ENCODE measurements around the gene CHERP. TPM values are rescaled to one million over a fixed set of nuclear protein-coding genes. Genes with fewer than 3 reads are reported as not detected.
A peak's percentile ranks its signal among the peaks of the same experiment; 100 is the strongest.

CHERP gene, protein sequence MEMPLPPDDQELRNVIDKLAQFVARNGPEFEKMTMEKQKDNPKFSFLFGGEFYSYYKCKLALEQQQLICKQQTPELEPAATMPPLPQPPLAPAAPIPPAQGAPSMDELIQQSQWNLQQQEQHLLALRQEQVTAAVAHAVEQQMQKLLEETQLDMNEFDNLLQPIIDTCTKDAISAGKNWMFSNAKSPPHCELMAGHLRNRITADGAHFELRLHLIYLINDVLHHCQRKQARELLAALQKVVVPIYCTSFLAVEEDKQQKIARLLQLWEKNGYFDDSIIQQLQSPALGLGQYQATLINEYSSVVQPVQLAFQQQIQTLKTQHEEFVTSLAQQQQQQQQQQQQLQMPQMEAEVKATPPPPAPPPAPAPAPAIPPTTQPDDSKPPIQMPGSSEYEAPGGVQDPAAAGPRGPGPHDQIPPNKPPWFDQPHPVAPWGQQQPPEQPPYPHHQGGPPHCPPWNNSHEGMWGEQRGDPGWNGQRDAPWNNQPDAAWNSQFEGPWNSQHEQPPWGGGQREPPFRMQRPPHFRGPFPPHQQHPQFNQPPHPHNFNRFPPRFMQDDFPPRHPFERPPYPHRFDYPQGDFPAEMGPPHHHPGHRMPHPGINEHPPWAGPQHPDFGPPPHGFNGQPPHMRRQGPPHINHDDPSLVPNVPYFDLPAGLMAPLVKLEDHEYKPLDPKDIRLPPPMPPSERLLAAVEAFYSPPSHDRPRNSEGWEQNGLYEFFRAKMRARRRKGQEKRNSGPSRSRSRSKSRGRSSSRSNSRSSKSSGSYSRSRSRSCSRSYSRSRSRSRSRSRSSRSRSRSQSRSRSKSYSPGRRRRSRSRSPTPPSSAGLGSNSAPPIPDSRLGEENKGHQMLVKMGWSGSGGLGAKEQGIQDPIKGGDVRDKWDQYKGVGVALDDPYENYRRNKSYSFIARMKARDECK
- total RNA-seq = 10 to 100 TPM; 64.1 to 93.0 TPM

- H3K9me3 Mint-ChIP-seq = no peaks in the 10 kb centered on the region
- peak within 1 kb of the TSS; percentile 73 to 91 for H3K27ac Mint-ChIP-seq
- H3K4me3 Mint-ChIP-seq = peak within 1 kb of the TSS; percentile 92
- peak; percentile 93 to 95 for ATAC-seq
- H3K36me3 Mint-ChIP-seq = no peaks in the 10 kb centered on the region
- DNase-seq (ENCODE audit: low spot score) = peak; percentile 95
- H3K4me1 Mint-ChIP-seq (ENCODE audit: low read depth in 2 of 2) = peaks cover 42 to 47% of the 10 kb centered on the region in 2 donors
- H3K27me3 Mint-ChIP-seq = no peaks in the 10 kb centered on the region
These were observed at the start of gene CHERP for GRCh38 chr19:16542045-16542909. TSS of gene CHERP (minus strand) at chr19:16542437. CDS start at chr19:16542378, 59 bp downstream.

DNA sequence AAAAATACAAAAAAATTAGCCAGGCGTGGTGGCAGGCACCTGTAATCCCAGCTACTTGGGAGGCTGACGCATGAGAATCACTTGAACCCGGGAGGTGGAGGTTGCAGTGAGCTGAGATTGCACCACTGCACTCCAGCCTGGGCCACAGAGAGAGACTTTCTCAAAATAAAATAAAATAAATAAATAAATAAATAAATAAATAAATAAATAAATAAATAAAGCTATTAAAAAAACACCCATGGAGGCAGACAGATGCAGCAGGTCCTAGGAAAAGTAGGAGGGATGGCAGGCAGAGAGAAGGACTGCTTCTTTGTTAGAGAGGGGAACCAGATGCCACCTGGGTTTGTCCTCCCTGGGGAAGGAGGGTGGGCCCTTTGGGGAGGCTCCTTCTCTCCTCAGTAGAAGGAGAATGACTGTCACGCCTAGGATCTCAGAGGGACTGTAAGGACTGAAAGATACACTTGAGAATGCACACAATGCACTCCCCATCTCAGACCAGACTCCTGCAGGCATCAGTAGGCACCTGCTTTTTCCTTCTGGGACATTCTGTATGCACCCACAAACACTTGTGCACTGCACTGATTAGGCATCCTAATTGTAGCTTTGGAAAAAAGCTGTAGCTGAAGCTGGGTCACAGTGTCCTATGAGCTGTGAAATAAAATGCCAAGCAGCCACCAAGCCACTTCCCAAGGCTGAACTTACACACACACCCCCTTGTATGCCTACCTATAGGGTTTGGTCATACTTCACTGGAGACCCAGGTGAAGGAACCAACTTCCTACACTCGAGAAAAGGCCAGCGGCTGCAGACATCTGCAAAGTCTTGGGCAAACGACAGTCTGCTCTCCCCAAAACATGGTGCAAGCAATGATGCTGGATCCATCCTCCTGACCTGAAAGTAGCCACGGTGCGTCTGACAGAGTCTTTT, 48.9 kb upstream of the CHERP start:
- Mint-ChIP-seq H3K9me3 (no peaks in the 10 kb centered on the region), H3K4me1 (ENCODE audit: low read depth in 2 of 2) (peaks cover 70 to 71% of the 10 kb centered on the region in 2 donors), H3K4me3 (no peak overlapping the region), H3K36me3 (no peaks in the 10 kb centered on the region), H3K27ac (no peak overlapping the region), H3K27me3 (no peaks in the 10 kb centered on the region)
- ATAC-seq (no peak), DNase-seq (ENCODE audit: low spot score) (no peak)

GRCh38 chr19:16589917-16590316, 47.7 kb upstream of the CHERP start:
- no peak overlapping the region for H3K27ac Mint-ChIP-seq
- no peak overlapping the region for H3K4me3 Mint-ChIP-seq
- H3K9me3 Mint-ChIP-seq = no peaks in the 10 kb centered on the region
- DNase-seq (ENCODE audit: low spot score) (no peak), ATAC-seq (no peak)
- H3K4me1 Mint-ChIP-seq (ENCODE audit: low read depth in 2 of 2) = peaks cover 70 to 71% of the 10 kb centered on the region in 2 donors
- no peaks in the 10 kb centered on the region for H3K36me3 Mint-ChIP-seq
- H3K27me3 Mint-ChIP-seq = no peaks in the 10 kb centered on the region

- H3K4me3 Mint-ChIP-seq = peak overlapping the region; percentile 80
- H3K36me3 Mint-ChIP-seq = no peaks in the 10 kb centered on the region
- no peak for DNase-seq (ENCODE audit: low spot score)
- peaks cover 67 to 72% of the 10 kb centered on the region in 2 donors for H3K4me1 Mint-ChIP-seq (ENCODE audit: low read depth in 2 of 2)
- H3K9me3 Mint-ChIP-seq = no peaks in the 10 kb centered on the region
- peak overlapping the region; percentile 71 to 82 for H3K27ac Mint-ChIP-seq
- no peaks in the 10 kb centered on the region for H3K27me3 Mint-ChIP-seq
- no peak for ATAC-seq
These were observed 46.8 kb upstream of the CHERP start for GRCh38 chr19:16588824-16589577.

- peak overlapping the region; percentile 71 to 82 for H3K27ac Mint-ChIP-seq
- DNase-seq (ENCODE audit: low spot score) (peak; percentile 72), ATAC-seq (peak; percentile 64 to 69)
- peak overlapping the region; percentile 80 for H3K4me3 Mint-ChIP-seq
- no peaks in the 10 kb centered on the region for H3K9me3 Mint-ChIP-seq
- peaks cover 66 to 71% of the 10 kb centered on the region in 2 donors for H3K4me1 Mint-ChIP-seq (ENCODE audit: low read depth in 2 of 2)
- no peaks in the 10 kb centered on the region for H3K36me3 Mint-ChIP-seq
- H3K27me3 Mint-ChIP-seq = no peaks in the 10 kb centered on the region
These were observed 45.9 kb upstream of the CHERP start for GRCh38 chr19:16587833-16588823.

DNA sequence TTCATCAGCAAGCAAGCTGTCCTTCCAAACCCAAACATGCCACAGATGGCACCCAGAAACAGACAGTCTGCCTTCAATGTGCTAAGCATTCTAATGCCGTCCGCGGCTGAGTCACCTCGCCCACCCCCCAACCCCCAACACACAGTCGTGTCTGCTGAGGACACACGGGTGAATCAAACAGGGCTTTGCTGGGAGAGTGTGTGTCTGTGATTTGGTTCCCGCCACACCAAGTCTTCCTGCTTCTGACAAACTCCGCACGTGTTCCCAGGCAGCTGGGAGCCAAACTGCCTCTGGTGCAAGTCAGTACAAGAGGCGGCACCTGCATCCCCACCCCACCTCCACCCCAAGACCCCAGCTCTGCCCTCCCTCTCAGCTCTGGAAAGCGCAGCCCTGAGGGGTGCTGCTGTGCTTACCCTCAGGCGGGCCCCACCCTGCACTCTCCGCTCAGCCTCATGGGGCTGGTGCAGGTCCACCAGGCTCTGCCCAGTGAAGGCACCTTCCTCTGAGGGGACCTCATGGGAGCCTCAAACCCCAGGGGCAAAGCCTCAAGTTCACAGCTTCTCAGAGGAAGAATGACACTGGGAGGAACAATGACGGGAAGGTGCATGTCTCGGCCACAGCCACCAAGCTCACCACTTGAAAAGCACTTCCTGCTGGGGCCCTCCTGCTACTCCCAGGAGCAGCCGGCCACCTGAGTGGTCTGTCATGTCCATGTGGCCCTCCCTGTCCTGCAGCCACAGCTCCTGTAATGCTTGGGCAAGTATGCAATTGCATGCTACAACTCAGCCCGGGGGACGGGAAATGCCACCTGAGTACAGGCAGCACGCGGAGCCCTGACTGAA, 45.0 kb upstream of the CHERP start:
- Mint-ChIP-seq H3K36me3 (no peaks in the 10 kb centered on the region), H3K4me3 (peak overlapping the region; percentile 80), H3K27me3 (no peaks in the 10 kb centered on the region), H3K27ac (peak overlapping the region; percentile 71 to 82), H3K4me1 (ENCODE audit: low read depth in 2 of 2) (peaks cover 68 to 71% of the 10 kb centered on the region in 2 donors), H3K9me3 (no peaks in the 10 kb centered on the region)
- ATAC-seq (peak; percentile 25 to 26), DNase-seq (ENCODE audit: low spot score) (no peak)

DNA sequence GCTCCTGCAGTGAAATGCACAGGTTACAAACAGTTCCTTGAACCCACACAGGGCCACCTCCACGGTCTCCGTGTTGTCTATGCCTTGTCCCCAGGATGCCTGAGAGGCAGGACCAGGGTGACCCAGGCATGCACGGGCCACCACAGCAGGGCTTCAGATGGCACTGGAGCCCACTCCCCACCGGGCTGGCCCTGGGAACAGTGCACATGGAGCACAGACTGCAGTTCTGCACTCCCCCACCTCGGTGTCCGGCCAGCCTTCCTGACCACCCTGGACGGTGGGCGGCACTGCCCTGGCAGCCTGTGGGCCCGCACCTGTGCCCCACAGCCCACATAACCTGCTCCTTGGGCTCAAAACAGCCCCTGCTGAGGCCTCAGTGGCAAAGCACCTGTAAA, 44.2 kb upstream of the CHERP start:
- ATAC-seq (no peak), DNase-seq (ENCODE audit: low spot score) (no peak)
- Mint-ChIP-seq H3K4me3 (peak overlapping the region; percentile 85), H3K4me1 (ENCODE audit: low read depth in 2 of 2) (peaks cover 70 to 74% of the 10 kb centered on the region in 2 donors), H3K27ac (peak overlapping the region; percentile 82 to 96), H3K9me3 (no peaks in the 10 kb centered on the region), H3K36me3 (no peaks in the 10 kb centered on the region), H3K27me3 (no peaks in the 10 kb centered on the region)

- peak; percentile 12 to 38 for ATAC-seq
- H3K36me3 Mint-ChIP-seq = no peaks in the 10 kb centered on the region
- H3K4me1 Mint-ChIP-seq (ENCODE audit: low read depth in 2 of 2) = peaks cover 70 to 74% of the 10 kb centered on the region in 2 donors
- peak overlapping the region; percentile 85 for H3K4me3 Mint-ChIP-seq
- H3K27ac Mint-ChIP-seq = peak overlapping the region; percentile 82 to 96
- no peaks in the 10 kb centered on the region for H3K27me3 Mint-ChIP-seq
- no peaks in the 10 kb centered on the region for H3K9me3 Mint-ChIP-seq
- DNase-seq (ENCODE audit: low spot score) = peak; percentile 72
These were observed 43.7 kb upstream of the CHERP start for GRCh38 chr19:16585808-16586476.

- no peak for DNase-seq (ENCODE audit: low spot score)
- no peak for ATAC-seq
- peaks cover 68 to 71% of the 10 kb centered on the region in 2 donors for H3K4me1 Mint-ChIP-seq (ENCODE audit: low read depth in 2 of 2)
- peak overlapping the region; percentile 82 to 96 for H3K27ac Mint-ChIP-seq
- no peaks in the 10 kb centered on the region for H3K27me3 Mint-ChIP-seq
- H3K9me3 Mint-ChIP-seq = no peaks in the 10 kb centered on the region
- no peaks in the 10 kb centered on the region for H3K36me3 Mint-ChIP-seq
- H3K4me3 Mint-ChIP-seq = peak overlapping the region; percentile 85
These were observed 43.0 kb upstream of the CHERP start for GRCh38 chr19:16585094-16585801.
